ENCODE data around the gene EFCAB5. TPM values are rescaled to one million over a fixed set of nuclear protein-coding genes. Genes with fewer than 3 reads are reported as not detected.
A peak's percentile ranks its signal among the peaks of the same experiment; 100 is the strongest.

Gene EFCAB5
- polyA plus RNA-seq, 1 of the 3 experiments (the other 2 are of a cell fraction): 0.05 TPM

GRCh38 chr17:29929533-29930408 lies 11.7 kb upstream of the EFCAB5 start, which contains the start of gene SSH2 (continued):
- TF ChIP-seq PBX3 (IDR thresholded peaks at IDR 0.05) (peak; percentile 30), FOSL2 (IDR thresholded peaks at IDR 0.05; ENCODE audit: borderline replicate concordance, low read depth) (peak; percentile 66), TCF12 (IDR thresholded peaks at IDR 0.05) (peak; percentile 19; the same call in 1 of the 2 replicates), GABPA (IDR thresholded peaks at IDR 0.05; ENCODE audit: low read depth) (no peak), MXI1 (IDR thresholded peaks at IDR 0.05; ENCODE audit: low read depth, low read length) (peak; percentile 85), EP300 (IDR thresholded peaks at IDR 0.05; ENCODE audit: borderline replicate concordance in 1 of 2, low read depth in 1 of 2, low read length in 1 of 2) (no peak), POLR2AphosphoS5 (IDR thresholded peaks at IDR 0.05; ENCODE audit: low read depth, low read length) (peak; percentile 48; the same call in 1 of the 2 replicates), RCOR1 (IDR thresholded peaks at IDR 0.05; ENCODE audit: low read length) (no peak), NRF1 (IDR thresholded peaks at IDR 0.05; ENCODE audit: low read depth, low read length) (peak; percentile 82), GATA2 (CRISPR knock-in tag; IDR thresholded peaks at IDR 0.05) (no peak)
- TF ChIP-seq, protein P1, sequence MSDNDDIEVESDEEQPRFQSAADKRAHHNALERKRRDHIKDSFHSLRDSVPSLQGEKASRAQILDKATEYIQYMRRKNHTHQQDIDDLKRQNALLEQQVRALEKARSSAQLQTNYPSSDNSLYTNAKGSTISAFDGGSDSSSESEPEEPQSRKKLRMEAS (IDR thresholded peaks at IDR 0.05; ENCODE audit: low read depth): peak; percentile 63
- TF ChIP-seq, protein P2, sequence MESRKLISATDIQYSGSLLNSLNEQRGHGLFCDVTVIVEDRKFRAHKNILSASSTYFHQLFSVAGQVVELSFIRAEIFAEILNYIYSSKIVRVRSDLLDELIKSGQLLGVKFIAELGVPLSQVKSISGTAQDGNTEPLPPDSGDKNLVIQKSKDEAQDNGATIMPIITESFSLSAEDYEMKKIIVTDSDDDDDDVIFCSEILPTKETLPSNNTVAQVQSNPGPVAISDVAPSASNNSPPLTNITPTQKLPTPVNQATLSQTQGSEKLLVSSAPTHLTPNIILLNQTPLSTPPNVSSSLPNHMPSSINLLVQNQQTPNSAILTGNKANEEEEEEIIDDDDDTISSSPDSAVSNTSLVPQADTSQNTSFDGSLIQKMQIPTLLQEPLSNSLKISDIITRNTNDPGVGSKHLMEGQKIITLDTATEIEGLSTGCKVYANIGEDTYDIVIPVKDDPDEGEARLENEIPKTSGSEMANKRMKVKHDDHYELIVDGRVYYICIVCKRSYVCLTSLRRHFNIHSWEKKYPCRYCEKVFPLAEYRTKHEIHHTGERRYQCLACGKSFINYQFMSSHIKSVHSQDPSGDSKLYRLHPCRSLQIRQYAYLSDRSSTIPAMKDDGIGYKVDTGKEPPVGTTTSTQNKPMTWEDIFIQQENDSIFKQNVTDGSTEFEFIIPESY (IDR thresholded peaks at IDR 0.05; ENCODE audit: borderline replicate concordance, low read depth): no peak

DNA sequence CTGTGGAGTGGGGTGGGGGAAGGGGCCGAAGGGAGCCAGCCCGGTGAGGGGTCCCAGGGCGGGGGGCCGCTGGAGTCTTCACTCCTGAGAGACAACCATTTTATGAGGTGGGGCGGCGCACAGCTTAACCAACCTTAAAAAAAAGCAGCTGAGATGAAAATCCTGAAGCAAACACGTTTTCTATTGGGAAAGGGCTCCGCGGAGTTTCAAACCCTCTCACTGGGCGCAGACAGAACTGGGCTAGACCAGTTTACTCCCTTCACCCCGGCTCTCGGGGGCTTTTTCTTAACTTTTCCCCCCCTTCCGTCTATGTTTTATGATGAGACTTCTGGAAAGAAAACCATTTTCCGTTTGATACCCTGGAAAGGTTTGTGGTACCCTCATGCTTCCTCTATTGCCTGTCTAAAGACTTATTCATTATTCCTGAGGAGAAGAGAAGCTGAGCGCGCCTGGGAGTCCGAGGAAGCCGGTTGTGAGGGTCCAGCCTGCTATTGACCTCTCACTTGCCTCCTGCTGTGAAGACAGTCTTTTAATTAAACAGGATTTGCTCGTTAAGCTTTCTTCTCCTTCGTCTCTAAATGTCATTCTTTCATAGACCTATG lies 10.9 kb upstream of the EFCAB5 start:
- peak overlapping the region; percentile 80 to 83 for H3K27ac ChIP-seq (ENCODE audit: low read depth in 2 of 2, low read length in 1 of 2)
- no peaks in the 10 kb centered on the region for H3K9me2 ChIP-seq
- H3K4me3 ChIP-seq (ENCODE audit: low read depth in 2 of 2, low read length in 1 of 2): peak overlapping the region; percentile 84 to 99
- peak overlapping the region; percentile 74 for H3K9ac ChIP-seq
- TF ChIP-seq, protein P3, sequence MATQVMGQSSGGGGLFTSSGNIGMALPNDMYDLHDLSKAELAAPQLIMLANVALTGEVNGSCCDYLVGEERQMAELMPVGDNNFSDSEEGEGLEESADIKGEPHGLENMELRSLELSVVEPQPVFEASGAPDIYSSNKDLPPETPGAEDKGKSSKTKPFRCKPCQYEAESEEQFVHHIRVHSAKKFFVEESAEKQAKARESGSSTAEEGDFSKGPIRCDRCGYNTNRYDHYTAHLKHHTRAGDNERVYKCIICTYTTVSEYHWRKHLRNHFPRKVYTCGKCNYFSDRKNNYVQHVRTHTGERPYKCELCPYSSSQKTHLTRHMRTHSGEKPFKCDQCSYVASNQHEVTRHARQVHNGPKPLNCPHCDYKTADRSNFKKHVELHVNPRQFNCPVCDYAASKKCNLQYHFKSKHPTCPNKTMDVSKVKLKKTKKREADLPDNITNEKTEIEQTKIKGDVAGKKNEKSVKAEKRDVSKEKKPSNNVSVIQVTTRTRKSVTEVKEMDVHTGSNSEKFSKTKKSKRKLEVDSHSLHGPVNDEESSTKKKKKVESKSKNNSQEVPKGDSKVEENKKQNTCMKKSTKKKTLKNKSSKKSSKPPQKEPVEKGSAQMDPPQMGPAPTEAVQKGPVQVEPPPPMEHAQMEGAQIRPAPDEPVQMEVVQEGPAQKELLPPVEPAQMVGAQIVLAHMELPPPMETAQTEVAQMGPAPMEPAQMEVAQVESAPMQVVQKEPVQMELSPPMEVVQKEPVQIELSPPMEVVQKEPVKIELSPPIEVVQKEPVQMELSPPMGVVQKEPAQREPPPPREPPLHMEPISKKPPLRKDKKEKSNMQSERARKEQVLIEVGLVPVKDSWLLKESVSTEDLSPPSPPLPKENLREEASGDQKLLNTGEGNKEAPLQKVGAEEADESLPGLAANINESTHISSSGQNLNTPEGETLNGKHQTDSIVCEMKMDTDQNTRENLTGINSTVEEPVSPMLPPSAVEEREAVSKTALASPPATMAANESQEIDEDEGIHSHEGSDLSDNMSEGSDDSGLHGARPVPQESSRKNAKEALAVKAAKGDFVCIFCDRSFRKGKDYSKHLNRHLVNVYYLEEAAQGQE (IDR thresholded peaks at IDR 0.05; ENCODE audit: low read depth, low read length): no peak
- no peak for TF ChIP-seq GATA2 (CRISPR knock-in tag; IDR thresholded peaks at IDR 0.05)
- no peak for TF ChIP-seq PBX3 (IDR thresholded peaks at IDR 0.05)
- no peak for TF ChIP-seq CTCF (IDR thresholded peaks at IDR 0.05)
- TF ChIP-seq CHD2 (IDR thresholded peaks at IDR 0.05; ENCODE audit: low read length, partially characterized antibody): no peak
- TF ChIP-seq POLR2AphosphoS5 (IDR thresholded peaks at IDR 0.05; ENCODE audit: low read depth, low read length): no peak
- TF ChIP-seq SIN3A (IDR thresholded peaks at IDR 0.05; ENCODE audit: borderline replicate concordance, low read depth, low read length): no peak
- TF ChIP-seq, protein P1 (IDR thresholded peaks at IDR 0.05; ENCODE audit: low read depth): no peak; the same call in 1 of the 2 replicates
- no peaks in the 10 kb centered on the region for H3K9me3 ChIP-seq
- H3K4me2 ChIP-seq: peak overlapping the region; percentile 91
- POLR2A ChIA-PET: interaction anchor here (0.6 to 1.5 kb wide), 4 partner anchors 11 to 291 kb away, joined by 4 to 5 read pairs (median 4); no protein-coding TSS in a partner anchor
- no peaks in the 10 kb centered on the region for H4K20me1 ChIP-seq (ENCODE audit: insufficient read depth)
- WGBS (ENCODE audit: low lambda C conversion rate): 3% methylated on average over 18 of the region's 20 CpGs
- H3K36me3 ChIP-seq (replicated peaks in 1 of 2; ENCODE audit: control insufficient read depth in 1 of 2, insufficient read depth in 2 of 2, low read length in 1 of 2): no peaks in the 10 kb centered on the region
- peaks cover 53% of the 10 kb centered on the region for H3K79me2 ChIP-seq (ENCODE audit: insufficient read depth)
- H3F3A ChIP-seq (replicated peaks; ENCODE audit: insufficient read depth): peaks cover 13% of the 10 kb centered on the region
- peaks cover 21 to 24% of the 10 kb centered on the region in 2 experiments; a peak in 3 of 4 replicates for H3K4me1 ChIP-seq (ENCODE audit: control insufficient read depth in 1 of 2, insufficient read depth in 2 of 2, low read depth in 1 of 2, low read length in 1 of 2)
- CTCF ChIA-PET: interaction anchor here (0.7 to 3.9 kb wide), 70 partner anchors 8 to 560 kb away, joined by 3 to 118 read pairs (median 5); partner anchors contain the start of gene EFCAB5
- no peaks in the 10 kb centered on the region for H3K27me3 ChIP-seq (ENCODE audit: insufficient read depth)
- no peak for DNase-seq
- peak overlapping the region; percentile 98 for H2AFZ ChIP-seq (ENCODE audit: low read depth)
